Upper lobe of left lung (tissue), 4 donors: Measurements from ENCODE around the gene RPL3.

ENCODE experiments used
- POLR2A ChIP-seq, 4 donors: fragments of 450-650 bp; IDR thresholded peaks; one replicate each; pipeline ENCODE4 v1.5.1; 2016 to 2017; ENCODE audit warnings: antibody characterized with exemption in 4 of 4, mild to moderate bottlenecking in 2 of 4
- POLR2AphosphoS5 ChIP-seq, 2 donors: sonication (generic); formaldehyde crosslinking; IDR thresholded peaks; one replicate each; pipeline ENCODE4 v1.5.1; 2017; ENCODE audit warnings: antibody characterized with exemption in 2 of 2

DNA sequence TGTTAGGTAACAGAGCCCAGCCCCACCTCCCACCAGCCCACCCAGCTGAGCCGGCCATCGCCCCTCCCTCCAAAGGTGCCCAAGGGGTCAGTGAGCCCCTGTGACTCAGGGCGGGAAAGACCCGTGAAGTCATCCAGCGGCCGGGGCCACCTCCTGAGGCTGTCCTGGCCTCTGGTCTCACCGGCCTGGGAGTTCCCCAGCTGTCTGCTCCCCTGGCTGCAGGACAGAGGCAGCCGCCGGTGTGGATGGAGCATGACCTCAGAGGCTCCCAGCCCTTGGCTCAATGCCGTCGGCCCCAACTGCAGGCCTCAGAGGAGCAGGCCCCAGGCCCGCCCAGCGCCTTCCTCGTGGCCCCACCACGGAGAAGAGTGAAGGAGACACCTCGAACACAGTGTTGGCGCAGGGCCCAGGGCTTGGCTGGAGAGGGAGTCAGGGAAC, 28.7 kb downstream of the RPL3 start:
- TF ChIP-seq POLR2A (IDR thresholded peaks at IDR 0.05) (no peak), POLR2AphosphoS5 (IDR thresholded peaks at IDR 0.05) (peak in 1 of 2 donors; percentile 9)
